Keratinocyte (primary cell): ENCODE results near the gene POP7. TPM values are rescaled to one million over a fixed set of nuclear protein-coding genes. Genes with fewer than 3 reads are reported as not detected.

Experiments used
- DNase-seq: peaks from one replicate; pipeline ENCODE4 v3.0.0-alpha.2; 2011; ENCODE audit warnings: low read depth, missing footprints, low spot score
- FAIRE-seq: peaks from 2 replicates; lab custom pipeline; 2011; peaks lifted over from hg19 to GRCh38; lab: Jason Lieb, UNC
- H2AFZ ChIP-seq: 2 replicates; pipeline ENCODE4 v1.6.0; 2012; ENCODE audit warnings: low read length, control low read depth, inconsistent platforms; ENCODE audit not compliant: control insufficient read depth
- H3K27ac ChIP-seq: 2 replicates; pipeline ENCODE4 v1.5.1; 2011; ENCODE audit warnings: low read length; ENCODE audit not compliant: control insufficient read depth, insufficient read depth
- H3K27me3 ChIP-seq: 3 replicates; pipeline ENCODE4 v1.6.0; 2011; ENCODE audit warnings: low read length; ENCODE audit not compliant: control insufficient read depth, insufficient read depth; ENCODE audit errors: extremely low read depth
- H3K36me3 ChIP-seq, 2 experiments: 2 replicates in 1 of 2; 3 replicates in 1 of 2; pipeline ENCODE4 v1.5.1; 2011; ENCODE audit warnings: low read length in 2 of 2, mild to moderate bottlenecking in 1 of 2; ENCODE audit not compliant: control insufficient read depth in 2 of 2, insufficient read depth in 2 of 2; ENCODE audit errors: extremely low read depth in 1 of 2
- H3K4me1 ChIP-seq: 3 replicates; pipeline ENCODE4 v1.5.1; 2011; ENCODE audit warnings: low read length; ENCODE audit not compliant: control insufficient read depth, insufficient read depth; ENCODE audit errors: extremely low read depth
- H3K4me2 ChIP-seq: 3 replicates; pipeline ENCODE4 v1.6.0; 2011; ENCODE audit warnings: low read depth, low read length; ENCODE audit not compliant: control insufficient read depth, insufficient read depth; ENCODE audit errors: extremely low read depth
- H3K4me3 ChIP-seq, 3 experiments: fragments of 200-600 bp in 1 of 3; sonication (generic) in 1 of 3; 2 replicates in 2 of 3; 3 replicates in 1 of 3; pipeline ENCODE4 v1.5.1; 2011 to 2016; ENCODE audit warnings: low read length in 3 of 3, mild to moderate bottlenecking in 3 of 3, control low read depth in 2 of 3, inconsistent platforms in 1 of 3, low read depth in 1 of 3, mixed read lengths in 1 of 3, mixed run types in 1 of 3, moderate library complexity in 1 of 3; ENCODE audit not compliant: control insufficient read depth in 2 of 3, insufficient read depth in 2 of 3; ENCODE audit errors: extremely low read depth in 1 of 3
- H3K79me2 ChIP-seq: 2 replicates; pipeline ENCODE4 v1.6.0; 2012; ENCODE audit warnings: low read length; ENCODE audit not compliant: control insufficient read depth, insufficient read depth
- H3K9ac ChIP-seq: 3 replicates; pipeline ENCODE4 v1.6.0; 2011; ENCODE audit warnings: low read length; ENCODE audit not compliant: control insufficient read depth, insufficient read depth; ENCODE audit errors: extremely low read depth
- H3K9me1 ChIP-seq: 3 replicates; pipeline ENCODE4 v1.6.0; 2011; ENCODE audit warnings: low read length; ENCODE audit not compliant: control insufficient read depth, insufficient read depth; ENCODE audit errors: extremely low read depth
- H3K9me3 ChIP-seq: 2 replicates; pipeline ENCODE4 v1.5.1; 2012; ENCODE audit warnings: low read depth, low read length; ENCODE audit not compliant: control insufficient read depth
- H4K20me1 ChIP-seq: 3 replicates; pipeline ENCODE4 v1.6.0; 2011; ENCODE audit warnings: low read length; ENCODE audit not compliant: control insufficient read depth, insufficient read depth; ENCODE audit errors: extremely low read depth
- EZH2 ChIP-seq: IDR thresholded peaks from one replicate; pipeline ENCODE4 v1.6.1; 2012; ENCODE audit warnings: inconsistent platforms, mild to moderate bottlenecking, low read length, moderate library complexity
- dilution Hi-C: fragments of 300-500 bp; cut with MboI; formaldehyde crosslinking; loops from one replicate; pipeline ENCODE4 v1.7.0; 2020; ENCODE audit warnings: low sequenced_read_pairs; ENCODE audit not compliant: extremely low pct_ligation_motif_present
- polyA plus RNA-seq, 5 experiments: library from polyadenylated mRNA; depleted of rRNA in 3 of 5; stranded (reverse) in 3 of 5; stranded (forward) in 1 of 5; unstranded in 1 of 5; fragments of >200 nt; gene quantifications; 1 replicate in 1 of 5; 2 replicates in 3 of 5; 3 replicates in 1 of 5; pipeline versions ENCODE4 v1.2.1 to v1.2.3, GENCODE V29; 2011 to 2012; ENCODE audit warnings: missing spikeins in 2 of 5, low read depth in 1 of 5, low replicate concordance in 1 of 5
- TF ChIP-seq, protein P1 (sequence below), 3 experiments: IDR thresholded peaks in 1 of 3; conservative IDR thresholded peaks in 1 of 3; optimal IDR thresholded peaks in 1 of 3; 2 replicates in 2 of 3; 3 replicates in 1 of 3; pipeline versions ENCODE3 to v1.5.1; 2011; ENCODE audit warnings: low read length in 3 of 3, mild to moderate bottlenecking in 3 of 3, moderate library complexity in 2 of 3, control low read depth in 1 of 3, inconsistent platforms in 1 of 3; ENCODE audit not compliant: insufficient read depth in 2 of 3; ENCODE audit errors: extremely low read depth in 1 of 3

The POP7 gene
- polyA plus RNA-seq, 1 donor (not counting 4 experiments of a cell fraction or from before 2014, with no cell fraction given): 37.8 TPM

- Histone ChIP-seq H3K9ac (no peak overlapping the region), H3K4me2 (no peak overlapping the region), H3K36me3 (peaks cover 0 to 12% of the 10 kb centered on the region in 2 experiments), H3K9me1 (no peaks in the 10 kb centered on the region), H3K4me3 (no peak overlapping the region), H3K4me1 (peaks cover 8% of the 10 kb centered on the region), H2AFZ (no peak overlapping the region), H3K9me3 (no peaks in the 10 kb centered on the region), H3K79me2 (peaks cover 21% of the 10 kb centered on the region), H4K20me1 (no peaks in the 10 kb centered on the region), H3K27ac (no peak overlapping the region), H3K27me3 (no peaks in the 10 kb centered on the region)
- TF ChIP-seq, protein P1, sequence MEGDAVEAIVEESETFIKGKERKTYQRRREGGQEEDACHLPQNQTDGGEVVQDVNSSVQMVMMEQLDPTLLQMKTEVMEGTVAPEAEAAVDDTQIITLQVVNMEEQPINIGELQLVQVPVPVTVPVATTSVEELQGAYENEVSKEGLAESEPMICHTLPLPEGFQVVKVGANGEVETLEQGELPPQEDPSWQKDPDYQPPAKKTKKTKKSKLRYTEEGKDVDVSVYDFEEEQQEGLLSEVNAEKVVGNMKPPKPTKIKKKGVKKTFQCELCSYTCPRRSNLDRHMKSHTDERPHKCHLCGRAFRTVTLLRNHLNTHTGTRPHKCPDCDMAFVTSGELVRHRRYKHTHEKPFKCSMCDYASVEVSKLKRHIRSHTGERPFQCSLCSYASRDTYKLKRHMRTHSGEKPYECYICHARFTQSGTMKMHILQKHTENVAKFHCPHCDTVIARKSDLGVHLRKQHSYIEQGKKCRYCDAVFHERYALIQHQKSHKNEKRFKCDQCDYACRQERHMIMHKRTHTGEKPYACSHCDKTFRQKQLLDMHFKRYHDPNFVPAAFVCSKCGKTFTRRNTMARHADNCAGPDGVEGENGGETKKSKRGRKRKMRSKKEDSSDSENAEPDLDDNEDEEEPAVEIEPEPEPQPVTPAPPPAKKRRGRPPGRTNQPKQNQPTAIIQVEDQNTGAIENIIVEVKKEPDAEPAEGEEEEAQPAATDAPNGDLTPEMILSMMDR (optimal IDR thresholded peaks at IDR 0.05 in 1 of 3, IDR thresholded peaks at IDR 0.05 in 1 of 3, conservative IDR thresholded peaks at IDR 0.05 in 1 of 3; ENCODE audit: extremely low read depth in 1 of 3, insufficient read depth in 2 of 3, low read length in 3 of 3): no peak
- no peak for TF ChIP-seq EZH2
- FAIRE-seq (no peak), DNase-seq (no peak)
- dilution Hi-C loops: loop anchor here (10.0 kb wide), 1 partner anchor 134 kb away; no protein-coding TSS in a partner anchor
Measured at GRCh38 chr7:100710452-100710851, 4.5 kb downstream of the POP7 start.

GRCh38 chr7:100711369-100711768 is 5.4 kb downstream of the POP7 start:
- DNase-seq: no peak
- H3K4me2 ChIP-seq: no peak overlapping the region
- H3K4me1 ChIP-seq: peaks cover 7% of the 10 kb centered on the region
- no peaks in the 10 kb centered on the region for H4K20me1 ChIP-seq
- H3K27me3 ChIP-seq: no peaks in the 10 kb centered on the region
- H3K4me3 ChIP-seq: no peak overlapping the region
- no peak for TF ChIP-seq EZH2
- TF ChIP-seq, protein P1 (optimal IDR thresholded peaks at IDR 0.05 in 1 of 3, IDR thresholded peaks at IDR 0.05 in 1 of 3, conservative IDR thresholded peaks at IDR 0.05 in 1 of 3; ENCODE audit: extremely low read depth in 1 of 3, insufficient read depth in 2 of 3, low read length in 3 of 3): no peak
- H3K27ac ChIP-seq: no peak overlapping the region
- H2AFZ ChIP-seq: no peak overlapping the region
- H3K9ac ChIP-seq: no peak overlapping the region
- H3K36me3 ChIP-seq: peaks cover 0 to 12% of the 10 kb centered on the region in 2 experiments
- dilution Hi-C loops: loop anchor here (10.0 kb wide), 1 partner anchor 133 kb away; no protein-coding TSS in a partner anchor
- FAIRE-seq: no peak
- peaks cover 17% of the 10 kb centered on the region for H3K79me2 ChIP-seq
- no peaks in the 10 kb centered on the region for H3K9me1 ChIP-seq
- H3K9me3 ChIP-seq: no peaks in the 10 kb centered on the region
